ENCODE measurements around the gene TLCD4.

DNA sequence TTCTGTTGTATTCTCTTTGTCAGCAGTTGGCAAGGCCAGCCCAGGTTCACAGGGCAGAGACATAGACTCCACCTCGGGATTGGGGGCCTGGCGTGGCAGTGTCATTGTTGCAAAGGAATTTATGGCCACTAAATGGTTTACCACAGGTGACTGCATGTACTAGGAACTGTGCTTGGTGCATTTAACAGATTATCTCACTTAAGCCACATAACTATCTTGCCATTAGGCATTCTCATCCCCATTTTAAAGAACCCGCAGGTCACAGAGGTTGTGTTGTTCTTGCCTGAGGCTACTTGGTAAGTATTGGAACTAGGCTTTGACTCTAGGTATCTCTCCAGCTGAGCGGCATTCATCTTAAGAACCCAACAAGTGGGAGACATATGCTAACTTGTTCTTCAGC is 9.7 kb downstream of the TLCD4 start:
- TF ChIP-seq, protein P1, sequence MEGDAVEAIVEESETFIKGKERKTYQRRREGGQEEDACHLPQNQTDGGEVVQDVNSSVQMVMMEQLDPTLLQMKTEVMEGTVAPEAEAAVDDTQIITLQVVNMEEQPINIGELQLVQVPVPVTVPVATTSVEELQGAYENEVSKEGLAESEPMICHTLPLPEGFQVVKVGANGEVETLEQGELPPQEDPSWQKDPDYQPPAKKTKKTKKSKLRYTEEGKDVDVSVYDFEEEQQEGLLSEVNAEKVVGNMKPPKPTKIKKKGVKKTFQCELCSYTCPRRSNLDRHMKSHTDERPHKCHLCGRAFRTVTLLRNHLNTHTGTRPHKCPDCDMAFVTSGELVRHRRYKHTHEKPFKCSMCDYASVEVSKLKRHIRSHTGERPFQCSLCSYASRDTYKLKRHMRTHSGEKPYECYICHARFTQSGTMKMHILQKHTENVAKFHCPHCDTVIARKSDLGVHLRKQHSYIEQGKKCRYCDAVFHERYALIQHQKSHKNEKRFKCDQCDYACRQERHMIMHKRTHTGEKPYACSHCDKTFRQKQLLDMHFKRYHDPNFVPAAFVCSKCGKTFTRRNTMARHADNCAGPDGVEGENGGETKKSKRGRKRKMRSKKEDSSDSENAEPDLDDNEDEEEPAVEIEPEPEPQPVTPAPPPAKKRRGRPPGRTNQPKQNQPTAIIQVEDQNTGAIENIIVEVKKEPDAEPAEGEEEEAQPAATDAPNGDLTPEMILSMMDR (IDR thresholded peaks at IDR 0.05), result no peak
- no peak for TF ChIP-seq POLR2A (IDR thresholded peaks at IDR 0.05)
